Epidermal melanocyte (primary cell): ENCODE results near the gene KDM2A.
"Not testable (repeated sequence)": the region's sequence is repeated elsewhere in the genome, so short reads cannot be mapped to it uniquely, and the experiment has no call there.

Experiments
- DNase-seq: peaks from one replicate; pipeline ENCODE4 v3.0.0; 2011; ENCODE audit warnings: low spot score; ENCODE audit not compliant: insufficient read length

KDM2A gene

DNA sequence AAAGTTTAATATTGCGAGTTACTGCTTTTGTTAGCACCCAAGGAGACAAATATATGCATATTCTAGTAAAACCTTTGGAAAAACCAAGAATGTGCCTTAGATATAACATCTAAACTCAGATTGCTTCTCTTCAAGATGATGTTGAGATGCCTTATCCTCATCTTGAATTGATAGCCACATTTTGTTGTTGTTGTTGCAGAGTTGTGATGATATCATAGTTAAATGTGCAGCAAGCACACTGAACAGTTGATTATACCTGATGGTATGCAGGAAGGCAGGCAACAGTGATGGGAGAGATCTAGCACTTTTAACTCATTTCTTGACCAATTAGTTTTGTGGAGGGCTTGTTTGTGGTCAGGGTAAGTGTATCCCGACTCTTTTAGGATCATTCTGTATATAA is 48.0 kb downstream of the KDM2A start:
- DNase-seq, result no peak

GRCh38 chr11:67167719-67168118 is 48.7 kb downstream of the KDM2A start:
- no peak for DNase-seq

- DNase-seq, result not testable (repeated sequence)
Measured at GRCh38 chr11:67168911-67169310, 49.8 kb downstream of the KDM2A start.

DNA sequence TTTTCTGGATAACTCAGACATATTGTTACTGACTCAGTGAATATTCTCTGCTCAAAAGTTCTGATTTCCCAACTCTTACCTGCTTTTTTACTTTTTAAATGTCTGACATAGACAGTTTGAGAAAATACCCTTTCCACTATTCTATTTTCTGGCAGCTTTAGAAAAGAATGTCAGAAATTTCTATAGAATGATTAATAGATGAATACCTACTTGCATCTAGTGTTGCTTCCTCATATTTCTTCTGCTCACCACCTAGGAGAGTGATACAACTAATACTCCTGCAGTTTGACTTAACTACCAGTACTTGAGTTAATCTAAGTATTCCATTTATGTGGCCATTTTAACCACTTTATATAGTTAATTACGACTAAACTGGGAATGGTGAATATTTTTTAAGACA is 55.2 kb downstream of the KDM2A start:
- no peak for DNase-seq

DNA sequence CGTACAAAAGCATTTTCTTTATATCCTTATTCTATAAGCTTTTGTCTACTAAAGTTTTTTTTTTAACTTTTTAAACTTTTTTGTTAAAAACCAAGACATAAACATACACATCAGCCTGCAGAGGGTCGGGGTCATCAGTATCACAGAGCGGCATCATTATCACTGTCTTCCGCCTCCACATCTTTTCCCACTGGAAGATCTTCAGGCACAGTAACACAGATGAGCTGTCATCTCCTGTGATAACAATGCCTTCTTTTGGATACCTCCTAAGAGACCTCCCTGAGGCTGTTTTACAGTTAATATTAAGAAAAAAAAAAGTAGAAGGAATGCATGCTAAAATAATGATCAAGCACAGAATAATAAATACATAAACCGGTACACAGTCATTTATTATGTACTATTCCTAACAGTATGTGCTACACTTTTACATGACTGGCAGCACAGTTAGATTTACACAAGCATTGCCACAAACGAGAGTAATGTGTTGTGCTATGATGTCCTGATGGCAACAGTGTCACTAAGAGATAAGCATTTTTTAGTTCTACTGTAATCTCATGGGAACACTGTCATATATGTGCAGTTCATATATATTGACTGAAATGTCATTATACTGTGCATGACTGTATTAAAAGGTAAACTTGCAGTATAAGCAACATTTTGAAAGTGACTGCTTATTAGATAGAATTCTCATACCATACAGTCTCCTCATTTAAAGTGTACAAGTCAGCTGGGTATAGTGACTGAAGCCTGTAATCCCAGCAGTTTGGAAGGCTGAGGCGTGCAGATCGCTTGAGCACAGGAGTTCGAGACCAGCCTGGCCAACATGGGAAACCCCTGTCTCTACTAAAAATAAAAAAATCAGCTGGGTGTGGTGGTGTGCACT is 58.6 kb downstream of the KDM2A start:
- no peak for DNase-seq

DNA sequence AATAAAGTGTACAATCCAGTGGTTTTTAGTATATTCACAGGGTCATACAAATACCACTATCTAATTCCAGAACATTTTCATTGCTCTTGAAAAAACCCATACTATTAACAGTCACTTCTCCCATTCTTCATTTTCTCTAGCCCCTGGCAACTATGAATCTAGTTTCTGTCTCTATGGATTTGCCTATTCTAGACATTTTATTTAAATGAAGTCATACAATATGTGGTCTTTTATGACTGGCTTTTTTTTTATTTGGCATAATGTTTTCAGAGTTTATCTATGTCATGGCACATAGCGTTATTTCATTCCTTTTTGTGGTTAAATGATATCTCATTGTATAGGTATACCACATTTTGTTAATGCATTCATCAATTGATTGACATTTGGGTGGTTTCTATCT is 59.4 kb downstream of the KDM2A start:
- DNase-seq, result no peak

DNA sequence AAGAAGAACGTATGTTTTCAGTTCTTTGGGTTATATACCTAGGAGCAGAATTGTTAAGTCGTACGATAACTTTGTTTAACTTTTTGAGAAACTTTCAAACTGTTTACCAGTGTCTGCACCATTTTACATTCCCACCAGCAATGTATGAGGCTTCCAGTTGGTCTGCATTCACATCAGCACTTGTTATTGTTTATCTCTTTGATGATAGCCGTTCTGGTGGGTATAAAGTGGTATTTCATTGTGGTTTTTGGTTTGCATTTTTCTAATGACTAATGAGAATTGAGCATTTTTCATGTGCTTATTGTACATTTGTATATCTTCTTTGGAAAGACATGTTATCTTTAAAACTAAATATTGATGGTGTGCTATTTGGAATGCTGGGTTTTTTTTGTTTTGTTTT is 59.8 kb downstream of the KDM2A start:
- DNase-seq, result no peak

- DNase-seq, result no peak
Measured at GRCh38 chr11:67179892-67180490, 60.9 kb downstream of the KDM2A start.

- DNase-seq, result no peak
Measured at GRCh38 chr11:67194096-67194495, 75.0 kb downstream of the KDM2A start.

DNA sequence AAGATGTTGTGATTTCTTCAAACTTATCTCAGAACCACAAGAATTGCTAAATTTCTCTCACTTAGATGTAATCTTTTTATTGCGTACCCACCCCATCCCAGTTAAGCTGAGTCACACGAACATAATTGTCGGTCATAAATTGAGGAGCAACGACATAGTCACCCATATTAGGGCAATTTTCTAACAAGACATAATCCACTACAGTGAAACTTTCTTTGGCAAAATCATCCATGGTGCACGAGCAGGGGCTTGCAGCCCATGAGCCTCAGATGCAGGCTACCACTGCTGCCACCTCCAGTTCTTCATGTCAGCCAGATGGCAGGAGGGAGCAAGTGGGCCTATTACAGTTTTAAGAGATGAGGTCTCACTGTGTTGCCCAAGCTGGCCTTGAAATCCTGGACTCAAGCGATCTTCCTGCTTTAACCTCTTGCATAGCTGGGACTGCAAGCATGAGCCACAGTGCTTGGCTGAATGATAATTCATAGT is 77.0 kb downstream of the KDM2A start:
- DNase-seq, result no peak

GRCh38 chr11:67197606-67198005 is 78.5 kb downstream of the KDM2A start:
- DNase-seq, result no peak

- DNase-seq, result not testable (repeated sequence)
Measured at GRCh38 chr11:67198781-67199180, 79.7 kb downstream of the KDM2A start.

DNA sequence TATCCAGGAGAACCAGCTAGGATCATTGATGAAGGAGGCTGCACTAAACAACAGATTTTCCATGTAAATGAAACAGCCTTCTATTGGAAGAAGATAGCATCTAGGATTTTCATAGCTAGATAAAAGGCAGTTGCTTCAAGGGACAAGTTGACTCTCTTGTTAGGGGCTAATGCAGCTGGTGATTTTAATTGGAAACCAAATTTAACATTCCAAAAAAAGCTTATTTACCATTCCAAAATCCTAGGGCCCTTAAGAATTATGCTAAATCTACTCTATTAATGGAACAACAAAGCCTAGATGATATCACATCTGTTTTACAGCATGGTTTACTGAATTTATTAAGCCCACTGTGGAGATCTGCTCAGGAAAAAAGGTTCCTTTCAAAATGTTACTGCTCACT is 80.7 kb downstream of the KDM2A start:
- DNase-seq, result no peak

DNA sequence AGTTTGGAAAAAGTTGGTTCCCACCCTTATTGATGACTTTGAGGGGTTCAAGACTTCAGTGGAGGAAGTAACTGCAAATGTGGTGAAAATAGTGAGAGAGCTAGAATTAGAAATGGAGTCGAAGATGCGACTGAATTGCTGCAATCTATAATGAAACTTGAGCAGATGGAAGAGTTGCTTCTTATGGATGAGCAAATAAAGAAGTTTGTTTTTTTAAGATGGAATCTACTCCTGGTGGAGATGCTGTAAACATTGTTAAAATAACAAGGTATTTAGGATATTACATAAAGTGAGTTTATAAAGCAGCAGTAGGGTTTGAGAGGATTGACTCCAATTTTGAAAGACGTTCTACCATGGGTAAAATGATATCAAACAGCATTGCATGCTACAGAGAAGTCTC is 83.0 kb downstream of the KDM2A start:
- no peak for DNase-seq

DNA sequence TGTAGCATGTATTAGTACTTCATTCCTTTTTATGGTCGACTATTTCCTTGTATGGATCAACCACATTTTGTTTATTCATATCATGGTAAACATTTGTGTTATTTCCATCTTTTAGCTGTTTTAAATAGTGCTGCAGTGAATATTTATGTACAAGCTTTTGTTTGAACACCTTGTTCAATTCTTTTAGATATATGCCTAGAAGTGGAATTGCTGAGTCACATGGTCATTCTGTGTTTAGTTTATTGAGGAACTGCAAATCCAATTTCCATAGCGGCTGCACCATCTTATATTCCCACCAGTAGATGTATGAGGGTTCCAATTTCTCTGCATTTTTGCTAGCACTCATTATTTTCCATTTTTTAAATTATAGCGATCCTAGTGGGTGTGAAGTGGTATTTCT is 85.8 kb downstream of the KDM2A start:
- no peak for DNase-seq

- DNase-seq, result not testable (repeated sequence)
Measured at GRCh38 chr11:67209222-67209621, 90.2 kb downstream of the KDM2A start.

DNA sequence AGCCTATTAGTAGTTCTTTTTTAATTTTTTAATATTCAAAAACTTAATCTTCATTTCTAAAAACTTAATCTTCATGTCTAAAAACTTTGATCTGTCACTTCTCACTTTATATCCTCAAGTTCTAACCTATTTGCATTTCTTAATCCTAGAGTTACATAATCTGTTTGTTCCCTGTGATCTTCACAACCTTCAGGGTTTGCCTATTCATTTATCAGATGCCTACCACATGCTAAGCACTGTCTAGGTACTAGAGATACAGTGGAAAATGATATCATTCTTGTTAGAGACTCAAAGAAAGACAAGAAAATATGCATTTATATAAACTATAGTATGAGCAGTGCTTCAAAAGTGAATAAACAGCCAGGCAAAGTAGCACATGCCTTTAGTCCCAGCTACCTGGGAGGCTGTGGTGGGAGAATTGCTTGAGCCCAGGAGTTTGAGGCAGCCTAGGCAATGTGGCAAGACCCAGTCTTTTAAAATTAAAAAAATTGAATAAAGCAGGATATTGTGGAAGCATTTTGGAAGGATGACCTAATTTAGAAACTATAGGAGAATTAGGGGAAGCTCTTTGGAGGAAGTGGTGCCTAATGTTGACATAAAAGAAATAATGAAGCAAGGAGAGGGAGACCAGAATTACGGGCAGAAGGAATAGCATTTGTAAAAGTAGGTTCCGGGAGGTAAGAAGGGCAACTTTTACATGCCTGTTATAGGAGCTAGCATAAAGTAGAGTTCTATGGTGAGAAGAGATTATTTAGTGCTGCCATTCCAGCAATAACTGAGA is 92.8 kb downstream of the KDM2A start:
- DNase-seq, result no peak

DNA sequence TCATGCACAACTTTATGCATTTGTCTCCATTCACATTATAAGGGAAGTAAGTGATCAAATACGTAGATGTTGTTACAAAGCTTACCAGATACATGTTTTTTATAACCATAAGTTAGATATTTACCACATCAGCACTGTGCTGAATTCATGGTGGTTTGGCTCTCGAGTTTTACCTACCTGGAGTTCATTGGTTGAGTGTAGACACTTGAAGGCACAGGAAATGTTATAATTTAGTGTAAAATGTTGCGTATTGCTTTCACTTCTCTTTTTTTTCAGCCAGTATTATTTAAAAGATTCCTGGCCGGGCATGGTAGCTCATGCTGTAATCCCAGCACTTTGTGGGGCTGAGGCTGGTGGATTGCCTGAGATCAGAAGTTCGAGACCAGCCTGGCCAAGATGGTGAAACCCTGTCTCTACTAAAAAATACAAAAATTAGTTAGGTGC is 94.1 kb downstream of the KDM2A start:
- DNase-seq, result no peak

DNA sequence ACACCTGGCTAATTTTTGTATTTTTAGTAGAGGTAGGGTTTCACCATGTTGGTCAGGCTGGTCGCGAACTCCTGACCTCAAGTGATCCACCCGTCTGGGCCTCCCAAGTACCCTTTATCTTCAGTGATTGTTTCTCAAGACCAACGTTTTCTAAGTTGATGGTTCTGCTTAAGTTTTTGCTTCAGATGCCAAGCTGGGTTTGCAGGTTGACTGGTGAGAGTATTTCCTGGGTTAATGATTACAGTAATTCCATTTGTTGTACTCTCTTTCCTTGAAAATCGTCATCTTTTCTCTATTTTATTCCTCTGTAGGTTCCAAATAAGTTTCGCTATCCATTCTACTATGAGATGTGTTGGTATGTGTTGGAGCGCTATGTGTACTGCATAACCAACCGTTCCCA is 108.7 kb downstream of the KDM2A start:
- no peak for DNase-seq

DNA sequence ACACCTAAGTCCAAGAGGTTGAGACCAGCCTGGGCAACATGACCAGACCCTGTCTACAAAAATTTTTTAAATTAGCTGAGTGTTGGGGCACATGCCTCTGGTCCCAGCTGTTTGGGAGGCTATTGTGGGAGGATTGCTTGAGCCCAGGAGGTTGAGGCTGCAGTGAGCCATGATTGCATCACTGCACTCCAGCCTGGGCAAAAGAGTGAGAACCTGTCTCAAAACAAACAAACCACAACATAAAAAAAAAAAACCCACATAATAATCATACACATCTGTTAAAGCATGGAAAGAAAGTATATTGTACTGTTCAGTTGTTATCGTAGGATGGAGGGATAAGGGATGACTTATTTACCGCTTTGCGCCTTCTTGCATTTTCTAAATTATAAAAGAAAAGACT is 111.3 kb downstream of the KDM2A start:
- no peak for DNase-seq

DNA sequence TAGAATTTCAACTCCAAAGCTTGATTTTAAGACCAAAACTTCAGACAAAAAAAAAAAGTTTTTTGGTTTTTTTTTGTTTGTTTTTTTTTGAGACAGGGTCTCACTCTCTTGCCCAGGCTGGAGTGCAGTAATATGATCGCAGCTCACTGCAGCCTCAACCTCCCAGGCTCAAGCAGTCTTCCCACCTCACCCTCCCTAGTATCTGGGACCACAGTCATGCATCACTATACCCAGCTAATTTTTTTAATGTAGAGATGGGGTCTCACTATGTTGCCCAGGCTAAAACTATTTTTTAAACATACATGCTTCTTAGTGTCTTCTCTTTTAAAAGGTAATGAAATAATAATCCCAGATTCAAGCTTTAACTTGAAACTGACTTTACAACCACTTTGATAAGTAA is 111.8 kb downstream of the KDM2A start:
- no peak for DNase-seq

GRCh38 chr11:67233584-67234190 is 114.6 kb downstream of the KDM2A start:
- no peak for DNase-seq
